Measurements from ENCODE around the gene BRME1. TPM values are rescaled to one million over a fixed set of nuclear protein-coding genes. Genes with fewer than 3 reads are reported as not detected.

The BRME1 gene
- 15.0 and 15.1 TPM in 2 replicates for total RNA-seq
- long read RNA-seq, partial matches to known transcripts: 0 of 2 reads
- long read RNA-seq, other reads (novel, unspliced or antisense): 2 of 2 reads

DNA sequence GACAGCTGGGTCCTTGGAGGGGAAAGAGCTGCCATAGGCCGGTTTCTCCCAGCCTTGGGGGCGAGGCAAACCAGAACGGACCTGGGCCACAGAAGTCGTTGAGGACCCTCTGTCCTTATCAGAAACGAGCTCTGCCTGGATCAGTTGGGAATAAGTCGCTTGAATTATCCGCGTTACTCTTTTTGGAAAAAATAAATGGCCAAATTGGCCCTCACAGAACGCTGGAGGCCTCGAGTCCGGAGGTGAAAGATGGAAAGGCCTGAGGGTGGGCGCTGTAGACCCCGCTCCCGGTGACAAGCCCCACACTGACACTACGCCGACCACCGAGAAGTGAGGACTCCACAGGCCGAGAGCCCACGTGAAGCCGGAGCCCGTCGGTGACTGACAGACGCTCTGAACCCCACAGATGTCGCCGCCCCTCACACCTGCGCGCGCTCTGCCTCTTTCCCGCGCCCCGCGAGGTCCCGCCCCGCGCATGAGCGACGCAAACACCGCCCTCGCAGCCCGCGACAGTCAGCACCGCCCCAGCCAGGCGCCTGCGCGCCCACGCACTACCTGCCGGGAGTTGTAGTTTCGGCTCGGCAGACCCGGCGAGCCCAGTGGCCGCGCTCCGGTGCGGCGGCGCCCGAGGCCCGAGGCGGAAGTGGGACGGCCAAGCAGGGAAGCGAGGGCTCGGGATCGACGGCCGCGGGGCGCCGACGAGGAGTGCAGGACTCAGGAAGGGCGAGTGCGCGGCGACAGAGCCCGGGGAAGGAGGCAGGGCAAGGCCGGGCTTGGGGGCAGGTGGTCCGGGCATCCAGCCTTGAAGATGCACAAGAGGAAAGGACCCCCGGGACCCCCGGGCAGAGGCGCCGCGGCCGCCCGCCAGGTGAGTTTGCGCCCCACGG, at the start of gene BRME1, which contains the start of gene CC2D1A:
BRME1 (minus strand) TSS at position 484 of the 887 bp plus-strand sequence. CDS start 1,225 bp downstream, outside the sequence.
CC2D1A (plus strand) TSS at position 568 of the 887 bp plus-strand sequence; CDS start at position 809, 241 bp downstream.
- Mint-ChIP-seq H3K36me3 (ENCODE audit: low read depth) (peaks cover 3% of the 10 kb centered on the region), H3K4me1 (peaks cover 11% of the 10 kb centered on the region), H3K27ac (ENCODE audit: unreplicated experiment) (peak within 1 kb of the TSS; percentile 57), H3K4me3 (peak within 1 kb of the TSS; percentile 88), H3K27me3 (ENCODE audit: low read depth) (no peaks in the 10 kb centered on the region), H3K9me3 (no peaks in the 10 kb centered on the region)
- TF ChIP-seq, protein P1, sequence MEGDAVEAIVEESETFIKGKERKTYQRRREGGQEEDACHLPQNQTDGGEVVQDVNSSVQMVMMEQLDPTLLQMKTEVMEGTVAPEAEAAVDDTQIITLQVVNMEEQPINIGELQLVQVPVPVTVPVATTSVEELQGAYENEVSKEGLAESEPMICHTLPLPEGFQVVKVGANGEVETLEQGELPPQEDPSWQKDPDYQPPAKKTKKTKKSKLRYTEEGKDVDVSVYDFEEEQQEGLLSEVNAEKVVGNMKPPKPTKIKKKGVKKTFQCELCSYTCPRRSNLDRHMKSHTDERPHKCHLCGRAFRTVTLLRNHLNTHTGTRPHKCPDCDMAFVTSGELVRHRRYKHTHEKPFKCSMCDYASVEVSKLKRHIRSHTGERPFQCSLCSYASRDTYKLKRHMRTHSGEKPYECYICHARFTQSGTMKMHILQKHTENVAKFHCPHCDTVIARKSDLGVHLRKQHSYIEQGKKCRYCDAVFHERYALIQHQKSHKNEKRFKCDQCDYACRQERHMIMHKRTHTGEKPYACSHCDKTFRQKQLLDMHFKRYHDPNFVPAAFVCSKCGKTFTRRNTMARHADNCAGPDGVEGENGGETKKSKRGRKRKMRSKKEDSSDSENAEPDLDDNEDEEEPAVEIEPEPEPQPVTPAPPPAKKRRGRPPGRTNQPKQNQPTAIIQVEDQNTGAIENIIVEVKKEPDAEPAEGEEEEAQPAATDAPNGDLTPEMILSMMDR (conservative IDR thresholded peaks at IDR 0.05): no peak
- peak; percentile 84 for DNase-seq (ENCODE audit: low read depth, low spot score)

DNA sequence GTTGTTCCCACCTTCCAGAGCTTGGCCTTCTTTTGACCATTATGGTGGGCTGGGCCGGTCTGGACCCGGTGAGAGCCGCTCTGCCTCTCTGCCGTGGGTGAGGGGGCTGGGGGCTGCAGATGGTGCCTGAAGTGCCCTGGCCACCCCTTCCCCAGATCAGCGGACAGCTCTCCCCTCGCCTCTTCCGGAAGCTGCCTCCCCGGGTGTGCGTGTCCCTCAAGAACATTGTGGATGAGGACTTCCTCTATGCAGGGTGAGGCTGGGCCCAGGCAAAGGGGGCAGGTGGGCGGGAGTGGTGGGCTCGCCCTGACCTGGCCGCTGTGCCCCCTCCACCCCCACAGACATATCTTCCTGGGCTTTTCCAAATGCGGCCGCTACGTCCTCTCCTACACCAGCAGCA, 48.3 kb upstream of the BRME1 start:
- Mint-ChIP-seq H3K27me3 (ENCODE audit: low read depth) (no peaks in the 10 kb centered on the region), H3K4me1 (peaks cover 15% of the 10 kb centered on the region), H3K27ac (ENCODE audit: unreplicated experiment) (no peak overlapping the region), H3K36me3 (ENCODE audit: low read depth) (no peaks in the 10 kb centered on the region), H3K4me3 (peak overlapping the region; percentile 90), H3K9me3 (no peaks in the 10 kb centered on the region)
- no peak for DNase-seq (ENCODE audit: low read depth, low spot score)
- TF ChIP-seq, protein P1 (conservative IDR thresholded peaks at IDR 0.05): no peak

DNA sequence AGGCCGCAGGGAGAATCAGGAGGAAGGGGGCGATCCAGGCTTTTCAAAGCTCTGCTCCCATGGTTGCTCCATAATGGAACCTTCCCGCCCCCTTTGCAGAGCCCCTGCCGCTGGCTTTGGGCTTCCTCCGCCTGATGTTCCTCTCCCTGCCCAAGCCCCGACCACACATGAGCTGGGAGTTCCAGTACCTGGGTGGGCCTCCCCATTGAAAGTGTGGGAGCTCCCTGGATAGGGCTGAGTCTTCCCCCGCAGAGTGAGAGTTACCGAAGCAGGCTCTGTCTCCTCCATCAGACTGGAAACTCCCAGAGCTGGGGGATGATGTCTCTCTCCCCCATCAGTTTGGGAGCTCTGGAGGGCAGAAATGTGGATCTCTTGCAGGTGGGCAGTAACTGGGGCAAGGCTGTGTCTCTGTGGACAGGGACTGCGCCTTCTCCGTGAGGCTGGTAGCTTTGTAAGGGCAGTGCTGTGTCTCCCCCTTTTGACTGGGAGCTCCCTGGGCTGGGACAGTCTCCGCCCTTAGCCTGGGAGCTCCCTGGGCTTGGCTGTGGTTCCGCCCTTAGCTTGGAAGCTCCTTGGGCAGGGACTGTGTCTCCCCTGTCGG, 47.1 kb upstream of the BRME1 start:
- H3K27me3 Mint-ChIP-seq (ENCODE audit: low read depth): no peaks in the 10 kb centered on the region
- peak overlapping the region; percentile 67 for H3K27ac Mint-ChIP-seq (ENCODE audit: unreplicated experiment)
- no peaks in the 10 kb centered on the region for H3K36me3 Mint-ChIP-seq (ENCODE audit: low read depth)
- H3K4me1 Mint-ChIP-seq: peaks cover 15% of the 10 kb centered on the region
- H3K4me3 Mint-ChIP-seq: peak overlapping the region; percentile 90
- TF ChIP-seq, protein P1 (conservative IDR thresholded peaks at IDR 0.05): no peak
- no peak for DNase-seq (ENCODE audit: low read depth, low spot score)
- no peaks in the 10 kb centered on the region for H3K9me3 Mint-ChIP-seq

DNA sequence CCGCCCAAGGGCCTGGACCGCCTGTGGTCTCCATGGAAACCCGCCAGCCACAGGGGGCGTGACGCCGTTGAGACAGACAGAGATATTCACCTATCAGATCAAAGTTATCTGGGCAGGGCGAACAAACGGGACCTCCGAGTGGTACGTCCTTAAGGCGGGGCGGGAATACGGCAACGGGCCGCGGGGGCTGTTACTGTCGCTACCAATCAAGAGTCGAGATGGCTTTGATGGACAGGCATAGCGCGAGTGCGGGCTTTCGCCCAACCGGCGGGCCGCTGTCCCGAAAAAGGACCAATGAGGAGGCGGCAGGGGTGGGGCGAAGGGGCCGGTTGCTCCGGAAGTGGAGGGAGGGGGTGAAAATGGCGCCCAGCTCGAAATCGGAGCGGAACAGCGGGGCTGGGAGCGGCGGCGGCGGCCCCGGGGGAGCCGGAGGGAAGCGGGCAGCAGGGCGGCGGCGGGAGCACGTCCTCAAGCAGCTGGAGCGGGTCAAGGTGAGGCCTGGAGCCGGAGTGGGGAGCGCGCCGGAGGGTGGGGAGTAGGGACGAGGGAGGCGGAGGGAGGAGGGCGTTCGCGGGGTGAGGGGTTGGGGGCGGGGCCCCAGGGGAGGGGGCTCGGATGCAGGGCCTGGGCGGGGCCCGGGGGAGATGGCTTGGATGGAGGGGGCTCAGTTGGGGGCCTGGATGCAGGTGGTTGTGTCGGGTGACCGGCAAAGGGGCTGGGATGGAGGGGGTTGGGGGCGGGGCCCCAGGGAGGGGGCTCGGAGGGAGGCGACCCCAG, 46.4 kb upstream of the BRME1 start, which contains the start of gene DCAF15:
DCAF15 (plus strand) TSS at position 356 of the 777 bp plus-strand sequence; CDS start at position 360, 4 bp downstream.
- peak within 1 kb of the TSS; percentile 87 for H3K27ac Mint-ChIP-seq (ENCODE audit: unreplicated experiment)
- TF ChIP-seq, protein P1 (conservative IDR thresholded peaks at IDR 0.05): no peak
- DNase-seq (ENCODE audit: low read depth, low spot score): peak; percentile 99
- H3K27me3 Mint-ChIP-seq (ENCODE audit: low read depth): no peaks in the 10 kb centered on the region
- H3K9me3 Mint-ChIP-seq: no peaks in the 10 kb centered on the region
- H3K4me3 Mint-ChIP-seq: peak within 1 kb of the TSS; percentile 99
- no peaks in the 10 kb centered on the region for H3K36me3 Mint-ChIP-seq (ENCODE audit: low read depth)
- peaks cover 15% of the 10 kb centered on the region for H3K4me1 Mint-ChIP-seq

DNA sequence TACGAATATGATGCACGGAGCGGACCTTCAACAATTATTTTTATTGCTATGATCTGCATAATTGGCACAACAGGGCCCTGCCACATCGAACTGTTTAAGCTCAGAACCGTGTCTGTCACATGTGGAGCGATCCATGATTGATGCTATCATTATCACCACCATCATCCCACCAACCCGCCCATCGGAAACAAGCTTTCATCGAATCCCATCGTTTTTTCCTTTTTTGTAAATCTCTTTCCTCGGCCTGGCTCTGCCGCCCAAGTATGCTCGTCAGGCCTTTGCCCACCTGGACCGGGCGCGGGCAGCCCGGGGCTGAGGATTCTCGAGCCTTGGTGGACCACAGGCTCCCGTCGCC, 45.9 kb upstream of the BRME1 start:
- Mint-ChIP-seq H3K4me3 (peak overlapping the region; percentile 99), H3K27me3 (ENCODE audit: low read depth) (no peaks in the 10 kb centered on the region), H3K9me3 (no peaks in the 10 kb centered on the region), H3K27ac (ENCODE audit: unreplicated experiment) (no peak overlapping the region), H3K36me3 (ENCODE audit: low read depth) (no peaks in the 10 kb centered on the region), H3K4me1 (peaks cover 15% of the 10 kb centered on the region)
- TF ChIP-seq, protein P1 (conservative IDR thresholded peaks at IDR 0.05): no peak
- no peak for DNase-seq (ENCODE audit: low read depth, low spot score)

All from neural crest cell (in vitro differentiated cells).